ENCODE measurements around the gene PLA2G4C.

PLA2G4C gene

GRCh38 chr19:48110350-48110966 is at the start of gene PLA2G4C:
PLA2G4C (minus strand) TSS chr19:48110817; CDS start chr19:48106529, 4,288 bp downstream.
- peak; percentile 92 for DNase-seq (ENCODE audit: low spot score)
- H3K4me3 ChIP-seq: peak within 1 kb of the TSS; percentile 73
- H3K27ac ChIP-seq: peak within 1 kb of the TSS; percentile 86 to 97
- TF ChIP-seq CTCF (IDR thresholded peaks at IDR 0.05): no peak

- TF ChIP-seq CTCF (IDR thresholded peaks at IDR 0.05): no peak
- H3K27ac ChIP-seq: no peak overlapping the region
- no peak overlapping the region for H3K4me3 ChIP-seq
- DNase-seq (ENCODE audit: low spot score): no peak
Observed at GRCh38 chr19:48158210-48158790, 47.7 kb upstream of the PLA2G4C start.

- no peak overlapping the region for H3K4me3 ChIP-seq
- no peak for TF ChIP-seq CTCF (IDR thresholded peaks at IDR 0.05)
- peak overlapping the region in 1 of 2 donors; percentile 20 for H3K27ac ChIP-seq
- DNase-seq (ENCODE audit: low spot score): no peak
Observed at GRCh38 chr19:48154003-48154402, 43.4 kb upstream of the PLA2G4C start.

- DNase-seq (ENCODE audit: low spot score): no peak
- Histone ChIP-seq H3K27ac (peak overlapping the region in 1 of 2 donors; percentile 31), H3K4me3 (no peak overlapping the region)
- TF ChIP-seq CTCF (IDR thresholded peaks at IDR 0.05): peak; percentile 75
Observed at GRCh38 chr19:48152551-48152950, 41.9 kb upstream of the PLA2G4C start.

- TF ChIP-seq CTCF (IDR thresholded peaks at IDR 0.05): no peak
- Histone ChIP-seq H3K4me3 (no peak overlapping the region), H3K27ac (no peak overlapping the region)
- no peak for DNase-seq (ENCODE audit: low spot score)
Observed at GRCh38 chr19:48149430-48149829, 38.8 kb upstream of the PLA2G4C start.

GRCh38 chr19:48148576-48148975 is 38.0 kb upstream of the PLA2G4C start:
- Histone ChIP-seq H3K4me3 (no peak overlapping the region), H3K27ac (no peak overlapping the region)
- no peak for DNase-seq (ENCODE audit: low spot score)
- TF ChIP-seq CTCF (IDR thresholded peaks at IDR 0.05): no peak

GRCh38 chr19:48147597-48148175 is 37.1 kb upstream of the PLA2G4C start:
- no peak for TF ChIP-seq CTCF (IDR thresholded peaks at IDR 0.05)
- DNase-seq (ENCODE audit: low spot score): no peak
- Histone ChIP-seq H3K4me3 (no peak overlapping the region), H3K27ac (no peak overlapping the region)

Data from coronary artery (tissue), 2 donors.